ENCODE measurements around the gene SLC29A3.

SLC29A3 gene

GRCh38 chr10:71308985-71309384 is 10.1 kb upstream of the SLC29A3 start:
- DNase-seq (ENCODE audit: low read depth, low spot score), result no peak
- CTCF ChIA-PET, result interaction anchor here (0.8 to 1.7 kb wide), 6 partner anchors 8 to 388 kb away, joined by 3 to 6 read pairs (median 6); partner anchors contain the start of gene SLC29A3
- POLR2A ChIA-PET, result interaction anchor here (0.6 kb wide), 1 partner anchor 258 kb away, joined by 4 read pairs; no protein-coding TSS in a partner anchor
- no peak for TF ChIP-seq CTCF (IDR thresholded peaks at IDR 0.05; ENCODE audit: insufficient read depth, low read length, missing control alignments)
- no peak overlapping the region for H3K4me3 ChIP-seq (ENCODE audit: low read depth, low read length)

GRCh38 chr10:71309919-71310318 is 9.1 kb upstream of the SLC29A3 start:
- ChIA-PET CTCF (interaction anchor here (0.6 to 1.7 kb wide), 7 partner anchors 9 to 739 kb away, joined by 3 to 6 read pairs (median 6); partner anchors contain the start of gene SLC29A3), POLR2A (no interaction called here)
- TF ChIP-seq CTCF (IDR thresholded peaks at IDR 0.05; ENCODE audit: insufficient read depth, low read length, missing control alignments), result no peak

GRCh38 chr10:71312220-71312619 is 6.8 kb upstream of the SLC29A3 start:
- POLR2A ChIA-PET, result no interaction called here
- no peak for TF ChIP-seq CTCF (IDR thresholded peaks at IDR 0.05; ENCODE audit: insufficient read depth, low read length, missing control alignments)

More at GRCh38 chr10:71309919-71310318, 9.1 kb upstream of the SLC29A3 start:
- H3K4me3 ChIP-seq (ENCODE audit: low read depth, low read length), result no peak overlapping the region
- no peak for DNase-seq (ENCODE audit: low read depth, low spot score)

GRCh38 chr10:71312811-71313789 is 6.0 kb upstream of the SLC29A3 start:
- TF ChIP-seq CTCF (IDR thresholded peaks at IDR 0.05; ENCODE audit: insufficient read depth, low read length, missing control alignments), result no peak
- CTCF ChIA-PET, result interaction anchor here (0.8 to 13.2 kb wide), 24 partner anchors 10 to 1036 kb away, joined by 3 to 243 read pairs (median 4); no protein-coding TSS in a partner anchor
- POLR2A ChIA-PET, result no interaction called here
- no peak overlapping the region for H3K4me3 ChIP-seq (ENCODE audit: low read depth, low read length)
- peak; percentile 33 for DNase-seq (ENCODE audit: low read depth, low spot score)

More at GRCh38 chr10:71312220-71312619, 6.8 kb upstream of the SLC29A3 start:
- CTCF ChIA-PET, result interaction anchor here (1.1 to 13.2 kb wide), 6 partner anchors 9 to 401 kb away, joined by 3 to 243 read pairs (median 16); no protein-coding TSS in a partner anchor
- H3K4me3 ChIP-seq (ENCODE audit: low read depth, low read length), result no peak overlapping the region
- DNase-seq (ENCODE audit: low read depth, low spot score), result no peak

- TF ChIP-seq CTCF (IDR thresholded peaks at IDR 0.05; ENCODE audit: insufficient read depth, low read length, missing control alignments), result peak; percentile 70
- DNase-seq (ENCODE audit: low read depth, low spot score), result no peak
- H3K4me3 ChIP-seq (ENCODE audit: low read depth, low read length), result no peak overlapping the region
- POLR2A ChIA-PET, result no interaction called here
- CTCF ChIA-PET, result interaction anchor here (0.6 to 13.2 kb wide), 27 partner anchors 9 to 1035 kb away, joined by 3 to 243 read pairs (median 4); no protein-coding TSS in a partner anchor
Observed at GRCh38 chr10:71314028-71314693, 4.9 kb upstream of the SLC29A3 start.

Measured in AG04449 (cell line).